WI38 (cell line): Measurements from ENCODE around the gene ELP2.
"Not testable (repeated sequence)": the region's sequence is repeated elsewhere in the genome, so short reads cannot be mapped to it uniquely, and the experiment has no call there.

Experiments
- H3K4me3 ChIP-seq: 2 replicates; pipeline ENCODE4 v1.5.1; 2011; ENCODE audit warnings: low read depth, mild to moderate bottlenecking, control low read depth, low read length
- TF ChIP-seq, protein P1 (sequence below): IDR thresholded peaks from 2 replicates; pipeline ENCODE4 v1.5.1; 2012; ENCODE audit warnings: low read depth, mild to moderate bottlenecking, control low read depth, low read length

Gene ELP2

DNA sequence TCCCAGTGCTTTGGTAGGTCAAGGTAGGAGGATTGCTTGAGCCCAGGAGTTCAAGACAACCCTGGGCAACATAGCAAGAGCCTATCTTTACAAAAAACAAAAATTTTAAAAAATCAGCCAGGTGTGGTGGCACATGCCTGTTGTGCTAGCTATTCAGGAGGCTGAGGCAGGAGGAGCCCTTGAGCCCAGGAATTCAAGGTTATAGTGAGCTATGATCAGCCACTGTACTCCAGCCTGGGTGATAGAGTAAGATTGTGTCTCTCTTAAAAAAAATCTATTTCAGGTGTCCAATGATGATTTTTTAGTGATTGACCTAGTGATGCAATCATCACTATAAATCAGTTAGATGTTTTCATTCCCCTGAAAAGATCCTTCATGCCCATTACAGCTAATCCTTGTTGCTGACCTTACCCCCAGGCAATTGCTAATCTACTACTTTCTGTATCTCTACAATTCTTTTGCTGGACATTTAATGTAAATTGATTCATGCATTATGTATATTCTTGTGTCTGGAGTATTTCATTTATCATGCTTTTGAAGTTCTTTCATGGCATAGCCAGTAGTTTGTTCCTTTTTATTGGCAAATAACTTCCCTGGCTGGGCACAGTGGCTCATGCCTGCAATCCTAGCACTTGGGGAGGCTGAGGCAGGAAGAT lies 67.9 kb downstream of the ELP2 start:
- TF ChIP-seq, protein P1, sequence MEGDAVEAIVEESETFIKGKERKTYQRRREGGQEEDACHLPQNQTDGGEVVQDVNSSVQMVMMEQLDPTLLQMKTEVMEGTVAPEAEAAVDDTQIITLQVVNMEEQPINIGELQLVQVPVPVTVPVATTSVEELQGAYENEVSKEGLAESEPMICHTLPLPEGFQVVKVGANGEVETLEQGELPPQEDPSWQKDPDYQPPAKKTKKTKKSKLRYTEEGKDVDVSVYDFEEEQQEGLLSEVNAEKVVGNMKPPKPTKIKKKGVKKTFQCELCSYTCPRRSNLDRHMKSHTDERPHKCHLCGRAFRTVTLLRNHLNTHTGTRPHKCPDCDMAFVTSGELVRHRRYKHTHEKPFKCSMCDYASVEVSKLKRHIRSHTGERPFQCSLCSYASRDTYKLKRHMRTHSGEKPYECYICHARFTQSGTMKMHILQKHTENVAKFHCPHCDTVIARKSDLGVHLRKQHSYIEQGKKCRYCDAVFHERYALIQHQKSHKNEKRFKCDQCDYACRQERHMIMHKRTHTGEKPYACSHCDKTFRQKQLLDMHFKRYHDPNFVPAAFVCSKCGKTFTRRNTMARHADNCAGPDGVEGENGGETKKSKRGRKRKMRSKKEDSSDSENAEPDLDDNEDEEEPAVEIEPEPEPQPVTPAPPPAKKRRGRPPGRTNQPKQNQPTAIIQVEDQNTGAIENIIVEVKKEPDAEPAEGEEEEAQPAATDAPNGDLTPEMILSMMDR: no peak
- no peak overlapping the region for H3K4me3 ChIP-seq

DNA sequence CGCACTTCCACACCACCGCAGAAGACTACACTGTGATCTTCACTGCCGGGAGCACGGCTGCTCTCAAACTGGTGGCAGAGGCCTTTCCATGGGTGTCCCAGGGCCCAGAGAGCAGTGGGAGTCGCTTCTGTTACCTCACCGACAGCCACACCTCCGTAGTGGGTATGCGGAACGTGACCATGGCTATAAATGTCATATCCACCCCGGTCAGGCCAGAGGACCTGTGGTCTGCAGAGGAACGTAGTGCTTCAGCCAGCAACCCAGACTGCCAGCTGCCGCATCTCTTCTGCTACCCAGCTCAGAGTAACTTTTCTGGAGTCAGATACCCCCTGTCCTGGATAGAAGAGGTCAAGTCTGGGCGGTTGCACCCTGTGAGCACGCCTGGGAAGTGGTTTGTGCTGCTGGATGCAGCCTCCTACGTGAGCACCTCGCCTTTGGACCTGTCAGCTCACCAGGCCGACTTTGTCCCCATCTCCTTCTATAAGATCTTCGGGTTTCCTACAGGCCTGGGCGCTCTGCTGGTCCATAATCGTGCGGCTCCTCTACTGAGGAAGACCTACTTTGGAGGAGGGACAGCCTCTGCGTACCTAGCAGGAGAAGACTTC lies 70.1 kb downstream of the ELP2 start:
- no peak overlapping the region for H3K4me3 ChIP-seq
- TF ChIP-seq, protein P1: no peak

DNA sequence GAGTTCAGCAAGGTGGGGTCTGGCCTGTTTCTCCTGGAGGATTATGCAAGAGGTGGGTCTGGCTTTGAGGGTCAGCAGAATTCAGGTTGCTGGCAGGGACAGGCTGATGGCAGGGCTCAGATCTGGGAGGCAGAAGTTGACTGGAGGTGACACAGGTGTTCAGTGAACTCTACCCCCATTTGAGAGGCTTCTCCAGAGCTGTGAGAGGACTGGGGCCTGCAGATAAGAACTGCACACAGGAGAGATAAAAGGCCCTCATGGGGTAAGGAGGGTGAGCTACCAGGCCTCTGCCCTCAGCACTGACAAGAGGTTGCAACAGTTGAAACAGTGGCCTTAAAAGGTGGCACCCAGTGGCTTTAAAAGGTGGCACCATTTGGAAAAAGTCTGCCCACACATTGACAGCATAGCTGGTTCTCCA lies 70.7 kb downstream of the ELP2 start:
- TF ChIP-seq, protein P1: no peak

DNA sequence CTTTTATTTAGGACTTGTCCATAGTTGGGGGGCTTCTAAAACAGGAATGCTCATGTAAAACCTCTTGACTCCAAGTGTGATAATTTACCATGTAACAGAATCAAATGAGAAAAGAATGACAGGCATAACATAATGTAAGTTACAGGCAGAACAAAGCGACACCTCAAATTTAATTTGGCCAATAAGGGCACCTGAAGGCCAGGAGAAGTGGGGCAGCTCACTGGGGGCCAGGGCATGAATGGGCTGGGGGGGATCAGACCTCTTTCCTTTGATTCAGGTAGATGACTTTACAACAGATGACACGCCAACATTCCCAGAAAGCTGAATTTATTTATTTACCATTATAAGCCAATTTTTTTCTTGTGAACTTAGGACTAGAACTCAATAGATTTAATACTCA lies 72.1 kb downstream of the ELP2 start:
- TF ChIP-seq, protein P1: no peak
- no peak overlapping the region for H3K4me3 ChIP-seq

More for the DNA sequence above, 70.7 kb downstream of the ELP2 start:
- no peak overlapping the region for H3K4me3 ChIP-seq

DNA sequence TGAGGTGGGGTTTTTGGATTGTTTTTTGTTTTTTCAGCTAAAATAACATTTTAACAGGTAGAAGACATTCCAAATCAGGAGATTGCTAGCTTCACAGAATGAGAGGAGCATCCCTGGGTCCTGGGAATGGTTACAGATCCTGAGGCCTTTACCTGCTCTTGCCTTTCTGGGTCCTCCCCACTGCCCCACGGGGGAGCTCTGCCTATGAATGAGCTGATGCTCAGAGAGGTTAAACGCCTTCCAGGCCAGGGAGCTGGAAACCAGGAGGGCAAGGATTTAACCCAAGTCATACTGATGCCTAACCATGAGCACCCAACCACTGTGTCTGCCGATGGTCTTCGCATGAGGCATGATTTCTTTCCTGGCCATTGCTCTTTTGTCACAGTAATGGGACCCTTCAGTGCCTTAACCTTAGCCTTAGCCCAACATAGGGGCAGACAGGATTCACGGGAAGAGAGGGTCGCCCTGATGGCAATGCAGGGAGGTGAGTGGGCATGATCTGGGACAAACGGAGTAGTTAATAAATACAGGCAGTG lies 73.7 kb downstream of the ELP2 start:
- no peak overlapping the region for H3K4me3 ChIP-seq
- TF ChIP-seq, protein P1: no peak

DNA sequence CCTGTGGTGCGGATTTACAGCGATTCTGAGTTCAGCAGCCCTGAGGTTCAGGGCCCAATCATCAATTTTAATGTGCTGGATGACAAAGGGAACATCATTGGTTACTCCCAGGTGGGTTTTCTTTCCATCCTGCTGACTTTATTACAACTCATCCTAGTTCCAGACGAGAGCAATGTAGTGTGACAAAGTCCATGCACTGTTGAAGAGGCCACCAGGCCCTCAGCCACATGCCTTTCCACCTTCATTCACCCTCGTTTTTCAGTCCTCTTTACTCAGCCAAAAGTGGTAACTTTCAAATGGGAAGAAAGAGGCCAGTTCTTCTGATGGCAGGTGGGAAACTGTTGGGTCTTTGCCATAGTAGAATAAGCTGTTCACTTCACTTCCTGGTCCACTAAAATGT lies 75.5 kb downstream of the ELP2 start:
- H3K4me3 ChIP-seq: no peak overlapping the region
- TF ChIP-seq, protein P1: no peak

DNA sequence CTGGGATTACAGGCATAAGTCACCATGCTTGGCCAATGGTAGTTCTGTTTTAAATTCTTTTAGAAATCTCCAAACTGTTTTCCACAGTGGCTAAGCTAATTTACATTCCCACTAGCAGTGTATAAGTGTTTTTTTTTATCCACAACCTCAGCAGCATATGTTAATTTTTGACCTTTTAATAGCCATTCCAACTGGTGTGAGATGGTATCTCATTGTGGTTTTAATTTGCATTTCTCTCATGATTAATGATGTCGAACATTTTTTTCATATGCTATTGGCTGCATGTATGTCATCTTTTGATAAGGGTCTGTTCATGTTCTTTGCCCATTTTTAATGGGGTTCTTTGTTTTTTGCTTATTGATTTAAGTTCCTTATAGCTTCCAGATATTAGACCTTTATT lies 77.6 kb downstream of the ELP2 start:
- no peak overlapping the region for H3K4me3 ChIP-seq
- TF ChIP-seq, protein P1: no peak

DNA sequence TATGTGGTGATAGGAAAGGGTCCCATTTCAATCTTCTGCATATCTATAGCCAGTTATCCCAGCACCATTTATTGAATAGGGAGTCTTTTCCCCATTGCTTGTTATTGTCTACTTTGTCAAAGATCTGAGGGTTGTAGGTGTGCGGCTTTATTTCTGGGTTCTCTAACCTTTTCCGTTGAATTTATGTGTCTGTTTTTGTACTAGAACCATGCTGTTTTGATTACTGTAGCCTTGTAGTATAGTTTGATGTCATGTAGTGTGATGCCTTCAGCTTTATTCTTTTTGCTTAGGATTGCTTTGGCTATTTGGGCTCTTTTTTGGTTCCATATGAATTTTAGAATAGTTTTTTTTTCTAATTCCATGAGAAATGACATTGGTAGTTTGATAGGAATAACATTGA lies 78.3 kb downstream of the ELP2 start:
- H3K4me3 ChIP-seq: not testable (repeated sequence)
